ENCODE data around the gene PCDHB3. TPM values are rescaled to one million over a fixed set of nuclear protein-coding genes. Genes with fewer than 3 reads are reported as not detected.
A peak's percentile ranks its signal among the peaks of the same experiment; 100 is the strongest.
"Not testable (repeated sequence)": the region's sequence is repeated elsewhere in the genome, so short reads cannot be mapped to it uniquely, and the experiment has no call there.

The PCDHB3 gene
- total and polyA plus RNA-seq, 2 experiments from 2014 or later, result 1.2 to 8.9 TPM

GRCh38 chr5:141084487-141084989 lies 15.7 kb upstream of the PCDHB3 start:
- peak overlapping the region; percentile 52 for H3K4me3 ChIP-seq
- no peaks in the 10 kb centered on the region for H3K36me3 ChIP-seq
- H3K9me3 ChIP-seq (ENCODE audit: low read depth), result no peaks in the 10 kb centered on the region
- no peaks in the 10 kb centered on the region for H3K4me1 ChIP-seq (ENCODE audit: low read depth)
- H3K27me3 ChIP-seq, result peaks cover 16% of the 10 kb centered on the region
- TF ChIP-seq CTCF (IDR thresholded peaks at IDR 0.05; ENCODE audit: low read depth, low read length), result peak; percentile 23
- peak overlapping the region; percentile 88 for H3K27ac ChIP-seq
- peak; percentile 41 to 69 for DNase-seq (ENCODE audit: low read depth in 1 of 2, low spot score in 1 of 2)

- no peaks in the 10 kb centered on the region for H3K9me3 ChIP-seq (ENCODE audit: low read depth)
- peak within 1 kb of the TSS; percentile 91 for H3K27ac ChIP-seq
- H3K36me3 ChIP-seq, result no peaks in the 10 kb centered on the region
These were observed 5.6 kb upstream of the PCDHB3 start, which contains the start of gene PCDHB2 for GRCh38 chr5:141094481-141095262. PCDHB2 (plus strand) TSS chr5:141094615; CDS start chr5:141094791, 176 bp downstream.

GRCh38 chr5:141095263-141095641 lies 5.0 kb upstream of the PCDHB3 start:
- Histone ChIP-seq H3K27me3 (no peaks in the 10 kb centered on the region), H3K27ac (peak overlapping the region; percentile 91), H3K4me3 (peak overlapping the region; percentile 47), H3K4me1 (ENCODE audit: low read depth) (no peaks in the 10 kb centered on the region), H3K36me3 (no peaks in the 10 kb centered on the region), H3K9me3 (ENCODE audit: low read depth) (no peaks in the 10 kb centered on the region)
- DNase-seq (ENCODE audit: low read depth in 1 of 2, low spot score in 1 of 2), result peak in 1 of 2 donors; percentile 5
- TF ChIP-seq CTCF (IDR thresholded peaks at IDR 0.05; ENCODE audit: low read depth, low read length), result no peak

More at GRCh38 chr5:141094481-141095262, 5.6 kb upstream of the PCDHB3 start, which contains the start of gene PCDHB2:
- no peak for TF ChIP-seq CTCF (IDR thresholded peaks at IDR 0.05; ENCODE audit: low read depth, low read length)
- Histone ChIP-seq H3K4me3 (peak within 1 kb of the TSS; percentile 47), H3K27me3 (no peaks in the 10 kb centered on the region), H3K4me1 (ENCODE audit: low read depth) (no peaks in the 10 kb centered on the region)
- peak; percentile 6 to 91 for DNase-seq (ENCODE audit: low read depth in 1 of 2, low spot score in 1 of 2)

GRCh38 chr5:141096181-141096580 lies 4.1 kb upstream of the PCDHB3 start:
- DNase-seq (ENCODE audit: low read depth in 1 of 2, low spot score in 1 of 2); H3K9me3 ChIP-seq (ENCODE audit: low read depth): not testable (repeated sequence)

GRCh38 chr5:141096586-141096985 lies 3.7 kb upstream of the PCDHB3 start:
- not testable (repeated sequence) for DNase-seq (ENCODE audit: low read depth in 1 of 2, low spot score in 1 of 2); H3K27me3 ChIP-seq; H3K4me3 ChIP-seq; H3K9me3 ChIP-seq (ENCODE audit: low read depth); H3K27ac ChIP-seq; H3K4me1 ChIP-seq (ENCODE audit: low read depth); H3K36me3 ChIP-seq

More at GRCh38 chr5:141096181-141096580, 4.1 kb upstream of the PCDHB3 start:
- not testable (repeated sequence) for H3K27ac ChIP-seq; H3K36me3 ChIP-seq; H3K4me3 ChIP-seq; H3K27me3 ChIP-seq; H3K4me1 ChIP-seq (ENCODE audit: low read depth)

GRCh38 chr5:141101059-141101458 lies 786 bp downstream of the PCDHB3 start:
- Histone ChIP-seq H3K4me1 (ENCODE audit: low read depth) (no peaks in the 10 kb centered on the region), H3K4me3 (no peak overlapping the region), H3K36me3 (no peaks in the 10 kb centered on the region), H3K9me3 (ENCODE audit: low read depth) (no peaks in the 10 kb centered on the region), H3K27ac (no peak overlapping the region), H3K27me3 (no peaks in the 10 kb centered on the region)
- TF ChIP-seq CTCF (IDR thresholded peaks at IDR 0.05; ENCODE audit: low read depth, low read length), result no peak
- no peak for DNase-seq (ENCODE audit: low read depth in 1 of 2, low spot score in 1 of 2)

- not testable (repeated sequence) for H3K9me3 ChIP-seq (ENCODE audit: low read depth); H3K4me1 ChIP-seq (ENCODE audit: low read depth); DNase-seq (ENCODE audit: low read depth in 1 of 2, low spot score in 1 of 2); H3K36me3 ChIP-seq; H3K27ac ChIP-seq; H3K4me3 ChIP-seq; H3K27me3 ChIP-seq
These were observed 1.8 kb downstream of the PCDHB3 start for GRCh38 chr5:141102070-141102469.

- not testable (repeated sequence) for H3K27me3 ChIP-seq; DNase-seq (ENCODE audit: low read depth in 1 of 2, low spot score in 1 of 2); H3K9me3 ChIP-seq (ENCODE audit: low read depth); H3K4me1 ChIP-seq (ENCODE audit: low read depth); H3K27ac ChIP-seq; H3K4me3 ChIP-seq; H3K36me3 ChIP-seq
These were observed 2.2 kb downstream of the PCDHB3 start for GRCh38 chr5:141102471-141102870.
